Small intestine (tissue), 7 donors: ENCODE measurements around the gene ATRIP. TPM values are rescaled to one million over a fixed set of nuclear protein-coding genes. Genes with fewer than 3 reads are reported as not detected.

ENCODE experiments used
- DNase-seq, 2 donors: peaks; one replicate each; pipeline versions ENCODE4 v3.0.0 to v3.0.0-alpha.2; 2013
- FAIRE-seq: peaks from 2 replicates; lab custom pipeline; 2012; peaks lifted over from hg19 to GRCh38; lab: Jason Lieb, UNC
- H3K27ac ChIP-seq, 3 donors: one replicate each; pipeline ENCODE4 v1.5.1; 2013; ENCODE audit warnings: low read length in 2 of 3, mild to moderate bottlenecking in 2 of 3, control low read depth in 1 of 3, inconsistent platforms in 1 of 3, low read depth in 1 of 3, moderate library complexity in 1 of 3
- H3K27me3 ChIP-seq, 3 donors: one replicate each; pipeline ENCODE4 v1.6.1; 2013; ENCODE audit warnings: low read length in 3 of 3, inconsistent platforms in 1 of 3; ENCODE audit not compliant: control insufficient read depth in 3 of 3, insufficient read depth in 3 of 3
- H3K36me3 ChIP-seq, 3 donors: one replicate each; pipeline ENCODE4 v1.6.1; 2013; ENCODE audit warnings: low read length in 3 of 3, inconsistent platforms in 1 of 3, low read depth in 1 of 3, mild to moderate bottlenecking in 1 of 3, moderate library complexity in 1 of 3; ENCODE audit not compliant: control insufficient read depth in 3 of 3, insufficient read depth in 2 of 3
- H3K4me1 ChIP-seq, 3 donors: one replicate each; pipeline ENCODE4 v1.6.1; 2013; ENCODE audit warnings: low read length in 2 of 3, inconsistent platforms in 1 of 3, low read depth in 1 of 3, mild to moderate bottlenecking in 1 of 3, moderate library complexity in 1 of 3; ENCODE audit not compliant: control insufficient read depth in 3 of 3, insufficient read depth in 2 of 3
- H3K4me3 ChIP-seq, 3 donors: one replicate each; pipeline ENCODE4 v1.5.1; 2013; ENCODE audit warnings: low read length in 3 of 3, control low read depth in 1 of 3, inconsistent platforms in 1 of 3, low read depth in 1 of 3, mild to moderate bottlenecking in 1 of 3, moderate library complexity in 1 of 3
- H3K9me3 ChIP-seq, 2 donors: one replicate each; pipeline ENCODE4 v1.6.1; 2013; ENCODE audit warnings: low read depth in 1 of 2, low read length in 1 of 2; ENCODE audit not compliant: control insufficient read depth in 2 of 2, insufficient read depth in 1 of 2
- WGBS, 3 donors: extraction: QIAGEN DNeasy Blood & Tissue Kit; methylation state at CpG; one replicate each; pipeline ENCODE4 v1.1.7; 2013; 5-methylcytosine and 5-hydroxymethylcytosine counted together
- polyA plus RNA-seq, 4 donors: library from polyadenylated mRNA; stranded (reverse) in 3 of 4; unstranded in 1 of 4; fragments of 200-250 nt in 3 of 4; fragments of 120-200 nt in 1 of 4; gene quantifications; one replicate each; pipeline versions ENCODE4 v1.2.1 to v1.2.3, GENCODE V29; 2013
- donor health status: healthy with polysubstance abuse.
- donor health status: control.
- donor health status: control.
- donor health status: Bipolar disorder and iron deficiency.
- donor health status: healthy.

ATRIP gene
- polyA plus RNA-seq, 4 donors: 1.1 to 6.8 (median 3.2) TPM

GRCh38 chr3:48429960-48430707 is 16.4 kb upstream of the ATRIP start, which contains the start of gene PLXNB1:
PLXNB1 (minus strand) TSS chr3:48430086; CDS start chr3:48424611, 5,475 bp downstream.
- Histone ChIP-seq H3K27ac (peak within 1 kb of the TSS; percentile 91 to 98 (median 93)), H3K4me1 (peaks cover 6 to 80% (median 10%) of the 10 kb centered on the region in 3 donors), H3K4me3 (peak within 1 kb of the TSS; percentile 66 to 76 (median 74)), H3K36me3 (peaks cover 0 to 46% (median 2%) of the 10 kb centered on the region in 3 donors), H3K27me3 (no peaks in the 10 kb centered on the region), H3K9me3 (no peaks in the 10 kb centered on the region)
- 8 to 18% (median 18%) methylated on average over 12 to 15 of the region's 15 CpGs for WGBS, 3 donors
- FAIRE-seq (no peak), DNase-seq (peak; percentile 83 to 97)

GRCh38 chr3:48430708-48431101 is 15.8 kb upstream of the ATRIP start:
- Histone ChIP-seq H3K27ac (peak overlapping the region in 2 of 3 donors; percentile 91 to 98), H3K4me3 (no peak overlapping the region), H3K27me3 (no peaks in the 10 kb centered on the region), H3K4me1 (peaks cover 6 to 80% (median 9%) of the 10 kb centered on the region in 3 donors), H3K9me3 (no peaks in the 10 kb centered on the region), H3K36me3 (peaks cover 0 to 44% (median 2%) of the 10 kb centered on the region in 3 donors)
- DNase-seq: no peak
- WGBS, 3 donors: 11 to 58% (median 26%) methylated on average over 1 of the region's 1 CpG
- no peak for FAIRE-seq

- Histone ChIP-seq H3K4me1 (peaks cover 6 to 75% (median 6%) of the 10 kb centered on the region in 3 donors), H3K9me3 (no peaks in the 10 kb centered on the region), H3K27ac (peak overlapping the region in 2 of 3 donors; percentile 17 to 98), H3K4me3 (no peak overlapping the region), H3K27me3 (no peaks in the 10 kb centered on the region), H3K36me3 (peaks cover 0 to 39% (median 2%) of the 10 kb centered on the region in 3 donors)
- FAIRE-seq: no peak
- 82 to 90% (median 88%) methylated on average over 8 of the region's 8 CpGs for WGBS, 3 donors
- peak in 1 of 2 donors; percentile 40 for DNase-seq
Measured at GRCh38 chr3:48431224-48432029, 15.1 kb upstream of the ATRIP start.

GRCh38 chr3:48432411-48433371 is 13.8 kb upstream of the ATRIP start:
- Histone ChIP-seq H3K4me3 (peak overlapping the region in 1 of 3 donors; percentile 30), H3K4me1 (peaks cover 3 to 62% (median 6%) of the 10 kb centered on the region in 3 donors), H3K9me3 (no peaks in the 10 kb centered on the region), H3K27ac (peak overlapping the region; percentile 75 to 91 (median 81)), H3K36me3 (peaks cover 0 to 34% (median 2%) of the 10 kb centered on the region in 3 donors), H3K27me3 (no peaks in the 10 kb centered on the region)
- DNase-seq (peak; percentile 46 to 65), FAIRE-seq (no peak)
- 82 to 87% (median 83%) methylated on average over 16 of the region's 16 CpGs for WGBS, 3 donors

GRCh38 chr3:48433472-48434118 is 12.9 kb upstream of the ATRIP start:
- no peaks in the 10 kb centered on the region for H3K27me3 ChIP-seq
- peaks cover 3 to 57% (median 6%) of the 10 kb centered on the region in 3 donors for H3K4me1 ChIP-seq
- DNase-seq (peak; percentile 95), FAIRE-seq (no peak)
- 27 to 63% (median 61%) methylated on average over 12 of the region's 12 CpGs for WGBS, 3 donors
- H3K27ac ChIP-seq: peak overlapping the region; percentile 75 to 91 (median 81)
- no peaks in the 10 kb centered on the region for H3K9me3 ChIP-seq
- H3K4me3 ChIP-seq: peak overlapping the region in 2 of 3 donors; percentile 13 to 30
- peaks cover 0 to 34% (median 2%) of the 10 kb centered on the region in 3 donors for H3K36me3 ChIP-seq

- DNase-seq (peak; percentile 55 to 71), FAIRE-seq (no peak)
- Histone ChIP-seq H3K36me3 (peaks cover 0 to 34% (median 2%) of the 10 kb centered on the region in 3 donors), H3K27ac (peak overlapping the region; percentile 73 to 91 (median 75)), H3K9me3 (no peaks in the 10 kb centered on the region), H3K4me1 (peaks cover 3 to 57% (median 6%) of the 10 kb centered on the region in 3 donors), H3K27me3 (no peaks in the 10 kb centered on the region), H3K4me3 (no peak overlapping the region)
- 57 to 67% (median 57%) methylated on average over 15 of the region's 15 CpGs for WGBS, 3 donors
Measured at GRCh38 chr3:48434591-48435222, 11.8 kb upstream of the ATRIP start.

GRCh38 chr3:48435223-48435595 is 11.3 kb upstream of the ATRIP start:
- WGBS, 3 donors: 88 to 94% (median 91%) methylated on average over 4 of the region's 4 CpGs
- Histone ChIP-seq H3K4me1 (peaks cover 3 to 55% (median 6%) of the 10 kb centered on the region in 3 donors), H3K36me3 (peaks cover 0 to 34% (median 2%) of the 10 kb centered on the region in 3 donors), H3K4me3 (no peak overlapping the region), H3K9me3 (no peaks in the 10 kb centered on the region), H3K27ac (peak overlapping the region in 2 of 3 donors; percentile 21 to 91), H3K27me3 (no peaks in the 10 kb centered on the region)
- no peak for DNase-seq
- FAIRE-seq: no peak
